HL-60 (cell line): ENCODE data around the gene PTPRM.

Experiments
- POLR2AphosphoS5 ChIP-seq: IDR thresholded peaks from 2 replicates; pipeline ENCODE4 v1.6.1; 2012; ENCODE audit warnings: low read depth
- TF ChIP-seq, protein P1 (sequence below): IDR thresholded peaks from one replicate; pipeline ENCODE4 v1.5.1; 2011; ENCODE audit warnings: low read length, control low read depth, inconsistent platforms; ENCODE audit not compliant: insufficient read depth
- TF ChIP-seq, protein P2 (sequence below): IDR thresholded peaks from 2 replicates; pipeline ENCODE4 v1.6.1; 2012; ENCODE audit warnings: low read depth; ENCODE audit not compliant: insufficient replicate concordance

DNA sequence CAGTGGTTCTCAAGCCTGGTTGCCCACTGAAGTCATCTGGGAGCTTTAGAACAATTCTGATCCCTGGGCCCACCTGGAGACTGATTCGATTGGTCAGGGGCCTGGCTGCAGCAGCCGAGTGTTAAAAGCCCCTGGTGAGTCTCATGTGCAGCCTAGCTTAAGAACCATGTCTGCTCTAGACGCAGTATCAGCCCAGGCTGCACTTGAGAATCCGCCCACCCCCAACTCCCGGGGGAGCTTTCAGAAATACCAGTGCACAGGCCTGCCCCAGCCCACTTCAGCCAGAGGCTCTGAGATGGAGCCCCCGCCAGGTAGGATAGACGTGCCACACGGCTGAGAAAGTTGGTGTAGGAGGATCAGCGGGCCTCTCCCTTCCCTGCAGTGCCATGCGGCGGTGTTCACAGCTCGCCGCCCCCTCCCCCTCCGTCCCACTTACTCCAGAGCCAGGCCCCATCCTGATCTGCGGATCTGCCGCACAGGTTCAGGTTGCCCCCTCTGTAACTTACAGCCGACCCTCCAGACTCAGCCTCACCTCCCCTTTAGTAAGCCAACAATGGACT, 833.2 kb downstream of the PTPRM start:
- TF ChIP-seq, protein P1, sequence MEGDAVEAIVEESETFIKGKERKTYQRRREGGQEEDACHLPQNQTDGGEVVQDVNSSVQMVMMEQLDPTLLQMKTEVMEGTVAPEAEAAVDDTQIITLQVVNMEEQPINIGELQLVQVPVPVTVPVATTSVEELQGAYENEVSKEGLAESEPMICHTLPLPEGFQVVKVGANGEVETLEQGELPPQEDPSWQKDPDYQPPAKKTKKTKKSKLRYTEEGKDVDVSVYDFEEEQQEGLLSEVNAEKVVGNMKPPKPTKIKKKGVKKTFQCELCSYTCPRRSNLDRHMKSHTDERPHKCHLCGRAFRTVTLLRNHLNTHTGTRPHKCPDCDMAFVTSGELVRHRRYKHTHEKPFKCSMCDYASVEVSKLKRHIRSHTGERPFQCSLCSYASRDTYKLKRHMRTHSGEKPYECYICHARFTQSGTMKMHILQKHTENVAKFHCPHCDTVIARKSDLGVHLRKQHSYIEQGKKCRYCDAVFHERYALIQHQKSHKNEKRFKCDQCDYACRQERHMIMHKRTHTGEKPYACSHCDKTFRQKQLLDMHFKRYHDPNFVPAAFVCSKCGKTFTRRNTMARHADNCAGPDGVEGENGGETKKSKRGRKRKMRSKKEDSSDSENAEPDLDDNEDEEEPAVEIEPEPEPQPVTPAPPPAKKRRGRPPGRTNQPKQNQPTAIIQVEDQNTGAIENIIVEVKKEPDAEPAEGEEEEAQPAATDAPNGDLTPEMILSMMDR: no peak
- no peak for TF ChIP-seq POLR2AphosphoS5
- TF ChIP-seq, protein P2, sequence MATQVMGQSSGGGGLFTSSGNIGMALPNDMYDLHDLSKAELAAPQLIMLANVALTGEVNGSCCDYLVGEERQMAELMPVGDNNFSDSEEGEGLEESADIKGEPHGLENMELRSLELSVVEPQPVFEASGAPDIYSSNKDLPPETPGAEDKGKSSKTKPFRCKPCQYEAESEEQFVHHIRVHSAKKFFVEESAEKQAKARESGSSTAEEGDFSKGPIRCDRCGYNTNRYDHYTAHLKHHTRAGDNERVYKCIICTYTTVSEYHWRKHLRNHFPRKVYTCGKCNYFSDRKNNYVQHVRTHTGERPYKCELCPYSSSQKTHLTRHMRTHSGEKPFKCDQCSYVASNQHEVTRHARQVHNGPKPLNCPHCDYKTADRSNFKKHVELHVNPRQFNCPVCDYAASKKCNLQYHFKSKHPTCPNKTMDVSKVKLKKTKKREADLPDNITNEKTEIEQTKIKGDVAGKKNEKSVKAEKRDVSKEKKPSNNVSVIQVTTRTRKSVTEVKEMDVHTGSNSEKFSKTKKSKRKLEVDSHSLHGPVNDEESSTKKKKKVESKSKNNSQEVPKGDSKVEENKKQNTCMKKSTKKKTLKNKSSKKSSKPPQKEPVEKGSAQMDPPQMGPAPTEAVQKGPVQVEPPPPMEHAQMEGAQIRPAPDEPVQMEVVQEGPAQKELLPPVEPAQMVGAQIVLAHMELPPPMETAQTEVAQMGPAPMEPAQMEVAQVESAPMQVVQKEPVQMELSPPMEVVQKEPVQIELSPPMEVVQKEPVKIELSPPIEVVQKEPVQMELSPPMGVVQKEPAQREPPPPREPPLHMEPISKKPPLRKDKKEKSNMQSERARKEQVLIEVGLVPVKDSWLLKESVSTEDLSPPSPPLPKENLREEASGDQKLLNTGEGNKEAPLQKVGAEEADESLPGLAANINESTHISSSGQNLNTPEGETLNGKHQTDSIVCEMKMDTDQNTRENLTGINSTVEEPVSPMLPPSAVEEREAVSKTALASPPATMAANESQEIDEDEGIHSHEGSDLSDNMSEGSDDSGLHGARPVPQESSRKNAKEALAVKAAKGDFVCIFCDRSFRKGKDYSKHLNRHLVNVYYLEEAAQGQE: no peak
